SK-N-DZ (cell line): ENCODE measurements around the gene GAS7.

Experiments used
- DNase-seq: peaks from one replicate; pipeline ENCODE4 v3.0.0-alpha.2; 2015; ENCODE audit warnings: low spot score

GAS7 gene

GRCh38 chr17:10171581-10171981 lies 26.8 kb downstream of the GAS7 start:
- DNase-seq: no peak

- DNase-seq: no peak
These were observed 27.3 kb downstream of the GAS7 start for GRCh38 chr17:10171122-10171571.

DNA sequence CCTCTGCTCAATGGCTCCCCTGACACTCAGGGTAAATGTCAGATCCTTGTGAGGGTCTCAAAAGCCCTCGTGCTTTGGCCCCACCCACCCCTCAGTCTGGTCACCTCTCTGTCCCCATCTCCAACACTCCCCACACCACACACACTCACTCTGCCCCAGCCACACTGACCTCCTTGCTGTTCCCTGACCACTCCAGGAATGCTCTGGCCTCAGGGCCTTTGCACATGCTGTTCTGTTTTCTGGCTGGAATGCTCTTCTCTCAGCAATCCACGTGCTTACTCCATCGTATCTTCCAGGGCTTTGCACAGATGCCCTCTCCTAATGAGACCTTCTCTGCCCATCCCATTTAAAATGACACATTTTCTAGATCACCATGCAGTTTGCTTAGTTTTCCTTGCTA lies 28.2 kb downstream of the GAS7 start:
- no peak for DNase-seq

GRCh38 chr17:10169290-10169689 lies 29.1 kb downstream of the GAS7 start:
- no peak for DNase-seq

DNA sequence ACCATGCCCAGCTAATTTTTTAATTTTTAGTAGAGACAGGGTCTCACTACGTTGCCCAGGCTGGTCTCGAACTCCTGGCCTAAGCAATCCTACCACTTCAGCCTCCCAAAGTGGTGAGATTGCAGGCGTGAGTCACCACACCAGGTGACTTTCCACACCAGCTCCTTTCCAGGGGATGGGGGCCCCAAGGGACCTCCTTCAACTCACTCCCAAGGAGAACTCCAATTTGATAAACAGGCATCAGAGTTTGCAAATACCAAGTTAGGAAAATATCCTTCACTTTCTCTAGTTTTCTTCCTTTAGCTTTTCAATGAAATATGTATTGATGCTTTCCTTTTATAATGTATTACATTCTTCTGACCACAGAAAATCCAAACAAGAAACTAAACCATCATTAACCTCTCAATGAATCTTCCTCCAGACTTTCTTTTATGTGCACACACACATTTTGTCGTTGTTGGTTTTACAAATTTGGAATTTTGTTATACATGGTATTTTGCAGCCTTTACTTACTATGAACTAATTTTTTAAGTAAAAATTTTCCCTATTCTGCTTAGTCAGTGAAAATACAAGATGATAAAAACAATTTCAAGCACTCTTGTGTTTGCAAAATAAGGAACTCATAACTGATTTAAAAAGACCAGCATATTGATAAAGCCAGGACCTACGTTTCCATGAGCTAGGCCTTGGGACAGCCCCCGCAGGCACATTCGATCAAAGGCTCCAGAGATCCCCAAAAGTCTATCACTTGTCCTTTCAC lies 32.0 kb downstream of the GAS7 start:
- no peak for DNase-seq

- DNase-seq: no peak
These were observed 36.3 kb downstream of the GAS7 start for GRCh38 chr17:10162096-10162495.

GRCh38 chr17:10161386-10161785 lies 37.0 kb downstream of the GAS7 start:
- DNase-seq: no peak

DNA sequence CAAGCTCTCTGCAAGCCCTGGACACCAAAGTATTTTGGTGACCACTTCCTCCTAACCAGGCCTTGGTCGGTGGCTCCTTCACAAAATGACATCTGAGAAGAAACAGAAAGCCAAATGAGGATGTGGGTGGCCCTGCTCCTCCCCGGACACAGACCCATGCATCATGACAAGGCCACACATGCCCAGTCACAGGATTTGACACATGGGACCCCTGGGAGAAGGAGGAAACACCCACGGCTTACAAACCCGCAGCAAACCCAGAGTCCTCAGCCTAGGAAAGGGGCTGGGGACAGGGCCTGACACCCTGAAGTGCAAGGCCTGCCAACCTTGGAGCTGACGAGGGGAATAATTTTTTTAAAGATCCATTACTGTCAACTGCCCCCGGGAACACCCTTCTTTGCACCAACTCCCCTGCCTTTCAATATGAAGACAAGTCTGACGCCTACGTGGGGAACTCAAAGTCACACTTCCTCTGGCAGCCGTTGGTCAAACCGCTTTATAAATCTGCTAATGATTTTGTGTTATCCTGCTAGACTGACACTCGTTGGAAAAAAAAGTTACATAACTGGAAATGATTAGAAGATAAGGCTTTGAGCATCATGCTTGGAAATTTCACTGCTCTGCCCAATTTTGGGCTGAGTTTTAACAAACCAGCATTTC lies 41.3 kb downstream of the GAS7 start:
- DNase-seq: no peak

GRCh38 chr17:10156599-10156947 lies 41.8 kb downstream of the GAS7 start:
- no peak for DNase-seq

DNA sequence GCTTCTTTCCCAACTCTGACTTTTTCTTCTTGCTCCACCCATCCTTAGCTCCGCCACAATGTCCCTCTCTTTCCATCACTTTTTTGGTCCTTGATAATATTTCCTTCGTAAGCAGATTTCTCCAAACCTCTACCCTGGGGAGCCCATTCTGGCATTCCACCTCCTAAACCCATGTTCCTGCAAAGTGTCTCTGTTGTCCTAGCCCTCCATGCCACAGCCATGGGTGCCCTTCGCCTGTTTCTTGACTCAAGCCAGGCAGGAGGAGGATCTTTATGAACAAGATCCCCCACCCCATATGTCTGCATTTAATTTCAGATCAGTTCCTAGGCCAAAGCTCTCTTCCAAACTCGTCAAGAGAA lies 42.4 kb downstream of the GAS7 start:
- no peak for DNase-seq

DNA sequence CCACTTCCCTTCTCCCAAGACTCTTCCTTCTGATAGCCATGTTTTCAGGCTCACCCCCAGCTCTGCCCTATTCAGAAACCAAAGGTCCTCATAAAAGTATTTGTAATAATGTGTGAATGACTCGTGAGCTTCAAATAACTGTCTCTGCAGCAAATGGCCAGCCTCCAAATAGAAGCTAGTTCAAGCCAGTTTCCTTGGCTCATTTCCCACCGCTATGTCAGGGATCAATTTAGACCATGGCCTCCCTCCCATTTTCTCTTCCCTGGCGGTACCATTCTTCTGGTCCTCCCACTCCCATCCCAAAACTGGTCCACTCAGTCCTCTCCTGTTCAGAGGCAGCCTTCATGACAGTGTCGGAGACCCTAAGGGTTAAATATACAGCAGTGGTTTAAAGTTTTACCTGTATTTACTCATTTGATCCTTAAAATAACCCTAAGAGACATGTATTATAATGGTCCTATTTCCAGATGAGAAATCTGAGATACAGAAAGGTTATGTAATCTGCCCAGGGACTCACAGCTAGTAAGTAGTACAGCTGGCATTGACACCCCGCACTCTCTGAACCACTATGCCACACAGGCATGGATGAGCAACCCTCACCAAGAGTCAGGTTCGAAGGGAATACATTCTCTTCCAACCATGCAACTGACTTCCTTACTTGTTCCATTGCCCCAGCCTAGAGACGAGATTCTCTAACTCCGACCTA lies 42.9 kb downstream of the GAS7 start:
- DNase-seq: no peak

GRCh38 chr17:10151667-10152496 lies 46.5 kb downstream of the GAS7 start:
- no peak for DNase-seq

DNA sequence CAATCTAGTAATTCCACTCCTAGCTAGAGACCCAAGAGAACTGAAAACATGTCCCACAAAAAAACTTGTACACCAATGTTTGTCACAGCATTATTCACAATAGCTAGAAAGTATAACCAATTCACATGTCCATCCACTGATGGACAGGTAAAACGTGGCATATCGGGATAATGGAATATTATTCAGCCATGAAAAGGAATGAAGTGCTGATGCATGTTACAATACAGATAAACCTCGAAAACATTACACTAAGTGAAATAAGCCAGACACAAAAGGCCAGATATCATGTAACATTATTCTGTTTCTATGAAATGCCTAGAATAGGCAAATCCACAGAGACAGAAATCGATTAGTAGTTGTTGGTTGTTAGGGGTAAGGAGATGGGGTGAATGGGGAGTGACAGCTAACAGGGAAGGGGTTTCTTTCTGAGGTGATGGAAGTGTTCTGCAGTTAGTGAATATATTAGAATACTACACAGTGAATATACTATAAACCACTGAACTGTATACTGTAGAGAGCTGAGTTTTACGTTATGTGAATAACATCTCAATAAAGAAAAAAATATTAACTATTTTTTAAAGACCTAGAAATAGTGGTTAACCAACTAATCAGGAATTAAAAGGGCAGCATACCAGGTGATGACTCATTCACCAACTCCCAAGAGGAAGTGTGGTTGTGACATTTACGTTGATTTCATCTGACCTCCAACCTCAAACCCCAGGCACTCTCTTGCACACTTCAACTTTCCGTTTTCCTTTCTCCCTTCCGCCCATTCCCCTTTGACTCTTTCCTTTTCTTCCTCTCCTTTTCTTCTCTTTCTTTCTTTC lies 48.6 kb downstream of the GAS7 start:
- no peak for DNase-seq

GRCh38 chr17:10147761-10148415 lies 50.5 kb downstream of the GAS7 start:
- no peak for DNase-seq

GRCh38 chr17:10147040-10147439 lies 51.4 kb downstream of the GAS7 start:
- DNase-seq: no peak

GRCh38 chr17:10144982-10145381 lies 53.4 kb downstream of the GAS7 start:
- DNase-seq: no peak

DNA sequence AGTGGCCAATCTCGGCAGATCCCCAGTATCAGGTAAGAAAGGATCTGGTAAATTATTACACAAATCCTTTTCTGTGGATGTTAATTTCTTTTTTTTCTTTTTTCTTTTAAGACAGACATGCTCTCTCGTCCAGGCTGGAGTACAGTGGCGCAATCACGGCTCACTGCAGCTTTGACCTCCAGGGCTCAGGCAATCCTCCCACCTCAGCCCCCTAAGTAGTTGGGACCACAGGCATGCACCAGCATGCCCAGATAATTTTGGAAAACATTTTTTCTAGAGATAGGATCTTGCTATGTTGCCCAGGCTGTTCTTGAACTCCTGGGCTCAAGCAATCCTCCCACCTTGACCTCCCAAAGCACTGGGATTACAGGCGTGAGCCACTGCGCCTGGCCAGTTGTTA lies 54.0 kb downstream of the GAS7 start:
- DNase-seq: no peak

DNA sequence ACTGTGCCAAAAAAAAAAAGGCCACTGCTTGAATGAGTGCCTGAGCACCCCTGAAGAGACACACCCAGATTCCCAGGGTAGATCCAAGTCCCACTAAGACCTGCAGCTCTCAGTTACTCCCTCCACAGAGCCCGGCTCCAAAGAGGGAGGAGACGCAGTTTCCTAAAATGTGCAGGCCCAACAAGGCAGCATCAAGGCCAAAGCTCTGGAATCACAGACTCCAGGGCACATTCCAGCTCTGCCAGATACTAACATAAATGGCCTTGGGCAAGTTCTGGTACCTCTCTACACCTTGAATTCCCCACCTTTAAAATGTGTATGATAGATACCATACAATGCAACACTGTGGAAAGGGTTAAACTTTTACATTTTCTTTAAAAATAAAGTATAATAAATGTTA lies 57.0 kb downstream of the GAS7 start:
- DNase-seq: no peak

GRCh38 chr17:10139577-10139976 lies 58.8 kb downstream of the GAS7 start:
- DNase-seq: no peak

- no peak for DNase-seq
These were observed 62.0 kb downstream of the GAS7 start for GRCh38 chr17:10136258-10136981.
